Activated naive CD4-positive, alpha-beta T cell treated with anti-CD3 and anti-CD28 coated beads, Interleukin-2, amount 50 U/mL, for 24 hours (primary cell): ENCODE measurements around the gene STK4.
"Not testable (repeated sequence)": the region's sequence is repeated elsewhere in the genome, so short reads cannot be mapped to it uniquely, and the experiment has no call there.

Experiments used
- H3K27ac Mint-ChIP-seq: one replicate; pipeline ENCODE4 v1.8.0; 2021; ENCODE audit warnings: mild to moderate bottlenecking, mixed read lengths
- H3K27me3 Mint-ChIP-seq: one replicate; pipeline ENCODE4 v1.8.0; 2021; ENCODE audit warnings: mixed read lengths
- H3K36me3 Mint-ChIP-seq: one replicate; pipeline ENCODE4 v1.8.0; 2021; ENCODE audit warnings: mixed read lengths
- H3K4me1 Mint-ChIP-seq: one replicate; pipeline ENCODE4 v1.8.0; 2021; ENCODE audit warnings: mixed read lengths
- H3K4me3 Mint-ChIP-seq: one replicate; pipeline ENCODE4 v1.8.0; 2021; ENCODE audit warnings: mild to moderate bottlenecking, mixed read lengths
- H3K9me3 Mint-ChIP-seq: one replicate; pipeline ENCODE4 v1.8.0; 2021; ENCODE audit warnings: mixed read lengths

Gene STK4

GRCh38 chr20:45061244-45061643 is 94.9 kb downstream of the STK4 start:
- H3K27me3 Mint-ChIP-seq = no peaks in the 10 kb centered on the region
- H3K9me3 Mint-ChIP-seq = no peaks in the 10 kb centered on the region
- peak overlapping the region; percentile 51 for H3K27ac Mint-ChIP-seq

GRCh38 chr20:45063107-45063506 is 96.8 kb downstream of the STK4 start:
- H3K27ac Mint-ChIP-seq = peak overlapping the region; percentile 74
- not testable (repeated sequence) for H3K9me3 Mint-ChIP-seq, H3K27me3 Mint-ChIP-seq
- peak overlapping the region; percentile 72 for H3K4me3 Mint-ChIP-seq
- H3K4me1 Mint-ChIP-seq = peaks cover 83% of the 10 kb centered on the region
- H3K36me3 Mint-ChIP-seq = peaks cover 24% of the 10 kb centered on the region

More at GRCh38 chr20:45061244-45061643, 94.9 kb downstream of the STK4 start:
- H3K36me3 Mint-ChIP-seq = peaks cover 23% of the 10 kb centered on the region
- H3K4me3 Mint-ChIP-seq = no peak overlapping the region
- peaks cover 81% of the 10 kb centered on the region for H3K4me1 Mint-ChIP-seq

GRCh38 chr20:45064812-45065211 is 98.5 kb downstream of the STK4 start:
- Mint-ChIP-seq H3K27ac (peak overlapping the region; percentile 63), H3K36me3 (peaks cover 26% of the 10 kb centered on the region), H3K4me3 (peak overlapping the region; percentile 31), H3K9me3 (no peaks in the 10 kb centered on the region), H3K4me1 (peaks cover 81% of the 10 kb centered on the region), H3K27me3 (no peaks in the 10 kb centered on the region)

- H3K27me3 Mint-ChIP-seq = no peaks in the 10 kb centered on the region
- no peak overlapping the region for H3K4me3 Mint-ChIP-seq
- H3K27ac Mint-ChIP-seq = peak overlapping the region; percentile 90
- H3K4me1 Mint-ChIP-seq = peaks cover 81% of the 10 kb centered on the region
- no peaks in the 10 kb centered on the region for H3K9me3 Mint-ChIP-seq
- peaks cover 28% of the 10 kb centered on the region for H3K36me3 Mint-ChIP-seq
Observed at GRCh38 chr20:45066372-45066771, 100.1 kb downstream of the STK4 start.

GRCh38 chr20:45067087-45067486 is 100.8 kb downstream of the STK4 start:
- Mint-ChIP-seq H3K27me3 (no peaks in the 10 kb centered on the region), H3K36me3 (peaks cover 27% of the 10 kb centered on the region), H3K9me3 (no peaks in the 10 kb centered on the region), H3K4me3 (no peak overlapping the region), H3K27ac (peak overlapping the region; percentile 90), H3K4me1 (peaks cover 78% of the 10 kb centered on the region)

- Mint-ChIP-seq H3K9me3 (no peaks in the 10 kb centered on the region), H3K36me3 (peaks cover 26% of the 10 kb centered on the region), H3K4me3 (no peak overlapping the region), H3K27ac (peak overlapping the region; percentile 23), H3K4me1 (peaks cover 75% of the 10 kb centered on the region), H3K27me3 (no peaks in the 10 kb centered on the region)
Observed at GRCh38 chr20:45067558-45067957, 101.2 kb downstream of the STK4 start.

- no peaks in the 10 kb centered on the region for H3K9me3 Mint-ChIP-seq
- no peaks in the 10 kb centered on the region for H3K27me3 Mint-ChIP-seq
- H3K4me1 Mint-ChIP-seq = peaks cover 73% of the 10 kb centered on the region
- no peak overlapping the region for H3K4me3 Mint-ChIP-seq
- H3K36me3 Mint-ChIP-seq = peaks cover 23% of the 10 kb centered on the region
- H3K27ac Mint-ChIP-seq = peak overlapping the region; percentile 86
Observed at GRCh38 chr20:45069261-45069660, 102.9 kb downstream of the STK4 start.

GRCh38 chr20:45070932-45071632 is 104.8 kb downstream of the STK4 start:
- Mint-ChIP-seq H3K36me3 (peaks cover 24% of the 10 kb centered on the region), H3K9me3 (no peaks in the 10 kb centered on the region), H3K27me3 (no peaks in the 10 kb centered on the region), H3K27ac (peak overlapping the region; percentile 70), H3K4me3 (no peak overlapping the region), H3K4me1 (peaks cover 56% of the 10 kb centered on the region)

- Mint-ChIP-seq H3K27me3 (no peaks in the 10 kb centered on the region), H3K36me3 (peaks cover 27% of the 10 kb centered on the region), H3K27ac (peak overlapping the region; percentile 30), H3K4me3 (no peak overlapping the region), H3K4me1 (peaks cover 48% of the 10 kb centered on the region), H3K9me3 (no peaks in the 10 kb centered on the region)
Observed at GRCh38 chr20:45072066-45072465, 105.8 kb downstream of the STK4 start.

- Mint-ChIP-seq H3K27me3 (no peaks in the 10 kb centered on the region), H3K4me1 (peaks cover 38% of the 10 kb centered on the region), H3K4me3 (no peak overlapping the region), H3K36me3 (peaks cover 25% of the 10 kb centered on the region), H3K27ac (peak overlapping the region; percentile 79), H3K9me3 (no peaks in the 10 kb centered on the region)
Observed at GRCh38 chr20:45073221-45073620, 106.9 kb downstream of the STK4 start.

- Mint-ChIP-seq H3K27me3 (no peaks in the 10 kb centered on the region), H3K4me3 (no peak overlapping the region), H3K36me3 (peaks cover 43% of the 10 kb centered on the region), H3K27ac (peak overlapping the region; percentile 23), H3K9me3 (peaks cover 6% of the 10 kb centered on the region), H3K4me1 (peaks cover 9% of the 10 kb centered on the region)
Observed at GRCh38 chr20:45077559-45077958, 111.2 kb downstream of the STK4 start.

GRCh38 chr20:45080867-45081624 is 114.7 kb downstream of the STK4 start:
- H3K9me3 Mint-ChIP-seq = peaks cover 6% of the 10 kb centered on the region
- no peaks in the 10 kb centered on the region for H3K27me3 Mint-ChIP-seq
- H3K4me1 Mint-ChIP-seq = no peaks in the 10 kb centered on the region
- H3K4me3 Mint-ChIP-seq = no peak overlapping the region
- peak overlapping the region; percentile 27 for H3K27ac Mint-ChIP-seq
- H3K36me3 Mint-ChIP-seq = peaks cover 45% of the 10 kb centered on the region

GRCh38 chr20:45082468-45082867 is 116.2 kb downstream of the STK4 start:
- Mint-ChIP-seq H3K27ac (peak overlapping the region; percentile 89), H3K4me1 (no peaks in the 10 kb centered on the region), H3K36me3 (peaks cover 43% of the 10 kb centered on the region), H3K9me3 (peaks cover 6% of the 10 kb centered on the region), H3K4me3 (no peak overlapping the region), H3K27me3 (no peaks in the 10 kb centered on the region)

- Mint-ChIP-seq H3K27ac (peak overlapping the region; percentile 89), H3K9me3 (peaks cover 6% of the 10 kb centered on the region), H3K36me3 (peaks cover 43% of the 10 kb centered on the region), H3K27me3 (no peaks in the 10 kb centered on the region), H3K4me3 (no peak overlapping the region), H3K4me1 (no peaks in the 10 kb centered on the region)
Observed at GRCh38 chr20:45083127-45083526, 116.8 kb downstream of the STK4 start.

- Mint-ChIP-seq H3K4me1 (no peaks in the 10 kb centered on the region), H3K27ac (peak overlapping the region; percentile 20), H3K9me3 (peaks cover 6% of the 10 kb centered on the region), H3K4me3 (no peak overlapping the region), H3K36me3 (peaks cover 28% of the 10 kb centered on the region), H3K27me3 (no peaks in the 10 kb centered on the region)
Observed at GRCh38 chr20:45085289-45085688, 119.0 kb downstream of the STK4 start.

- Mint-ChIP-seq H3K27ac (no peak overlapping the region), H3K4me1 (no peaks in the 10 kb centered on the region), H3K4me3 (no peak overlapping the region)
Observed at GRCh38 chr20:45085867-45086266, 119.6 kb downstream of the STK4 start.

More at GRCh38 chr20:45085867-45086266, 119.6 kb downstream of the STK4 start:
- Mint-ChIP-seq H3K9me3 (peaks cover 6% of the 10 kb centered on the region), H3K27me3 (no peaks in the 10 kb centered on the region), H3K36me3 (peaks cover 23% of the 10 kb centered on the region)
